PFSK-1 (cell line): ENCODE data around the gene C2orf78.

ENCODE experiments used
- POLR2AphosphoS5 ChIP-seq: IDR thresholded peaks from 2 replicates; pipeline ENCODE4 v1.6.1; 2012; ENCODE audit warnings: low read depth, mild to moderate bottlenecking, control low read depth, low read length, moderate library complexity
- REST ChIP-seq, 2 experiments: IDR thresholded peaks; 2 replicates each; pipeline versions ENCODE4 v1.6.1 to v1.8.0; 2011 to 2012; ENCODE audit warnings: low read depth in 2 of 2, low read length in 2 of 2, control low read depth in 1 of 2, inconsistent platforms in 1 of 2, mild to moderate bottlenecking in 1 of 2, moderate library complexity in 1 of 2; ENCODE audit not compliant: insufficient read depth in 1 of 2
- SIN3A ChIP-seq: IDR thresholded peaks from 2 replicates; pipeline ENCODE4 v1.6.1; 2012; ENCODE audit warnings: mild to moderate bottlenecking, low read length, moderate library complexity, borderline replicate concordance; ENCODE audit not compliant: insufficient read depth
- TAF1 ChIP-seq: IDR thresholded peaks from 2 replicates; pipeline ENCODE4 v1.6.1; 2012; ENCODE audit warnings: low read length, control low read depth, borderline replicate concordance; ENCODE audit not compliant: insufficient read depth

GRCh38 chr2:73759285-73759764 lies 24.7 kb upstream of the C2orf78 start:
- TF ChIP-seq REST (IDR thresholded peaks at IDR 0.05; ENCODE audit: insufficient read depth in 1 of 2, low read depth in 2 of 2, low read length in 2 of 2) (no peak), POLR2AphosphoS5 (no peak), TAF1 (no peak), SIN3A (no peak)
